NCI-H345 (cell line): ENCODE results near the gene UBAC2.

ENCODE experiments used
- DNase-seq: peaks from one replicate; lab custom pipeline; 2025; lab: John Stamatoyannopoulos, UW

UBAC2 gene

GRCh38 chr13:99271249-99271648, 70.6 kb downstream of the UBAC2 start:
- DNase-seq, result no peak

DNA sequence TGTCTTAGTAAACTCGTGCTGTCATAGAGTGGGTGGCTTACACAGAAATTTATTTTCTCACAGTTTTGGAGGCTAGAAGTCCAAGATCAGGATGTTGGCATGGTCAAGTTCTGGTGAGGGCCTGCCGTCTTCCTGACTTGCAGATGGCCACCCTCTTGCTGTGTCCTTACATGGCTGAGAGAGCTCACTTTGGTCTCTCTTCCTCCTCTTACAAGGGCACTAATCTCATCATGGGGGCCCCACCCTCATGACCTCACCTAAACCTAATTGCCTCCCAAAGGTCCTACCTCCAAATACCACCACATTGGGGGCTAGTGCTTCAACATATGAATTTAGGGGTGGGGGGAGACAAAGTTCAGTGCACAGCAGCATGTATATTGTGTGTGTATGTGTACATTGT, 71.8 kb downstream of the UBAC2 start:
- no peak for DNase-seq

DNA sequence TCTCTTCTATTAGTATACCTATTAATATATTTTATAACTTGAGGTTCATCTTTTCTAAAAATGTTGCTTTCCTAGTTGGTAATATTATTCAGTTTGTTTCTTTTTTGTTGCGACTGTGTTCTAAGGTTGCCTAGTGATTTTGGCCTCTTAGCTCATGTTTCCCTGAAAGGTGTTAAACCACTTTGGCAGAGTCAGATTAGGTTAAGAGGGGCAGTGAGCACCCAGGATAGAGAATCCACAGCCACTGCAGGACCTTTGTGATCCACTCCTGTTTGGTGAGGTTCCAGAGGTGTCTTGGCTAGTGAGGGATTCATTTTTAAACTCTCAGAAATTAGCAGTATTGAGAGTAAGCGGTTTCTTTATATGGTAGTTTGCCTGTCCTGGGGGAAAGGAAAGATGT, 72.5 kb downstream of the UBAC2 start:
- DNase-seq, result no peak

DNA sequence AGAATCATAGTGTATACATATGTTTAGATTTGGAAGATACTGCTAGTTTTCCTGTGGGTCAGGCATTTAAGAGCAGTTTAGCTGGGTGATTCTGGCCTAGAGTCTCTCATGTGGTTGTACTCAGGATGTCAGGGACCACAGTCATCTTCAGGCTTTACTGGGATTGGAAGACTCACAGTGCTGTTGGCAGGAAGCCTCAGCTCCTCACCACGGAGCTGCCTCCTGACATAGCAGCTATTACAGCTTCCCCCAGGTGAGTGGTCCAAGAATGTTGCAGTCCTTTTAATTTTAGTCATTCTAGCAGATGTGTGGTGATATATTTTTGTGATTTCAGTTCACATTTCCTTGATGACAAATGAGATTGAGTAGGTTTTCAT, 74.4 kb downstream of the UBAC2 start:
- DNase-seq, result no peak

GRCh38 chr13:99276706-99277105, 76.1 kb downstream of the UBAC2 start:
- no peak for DNase-seq

DNA sequence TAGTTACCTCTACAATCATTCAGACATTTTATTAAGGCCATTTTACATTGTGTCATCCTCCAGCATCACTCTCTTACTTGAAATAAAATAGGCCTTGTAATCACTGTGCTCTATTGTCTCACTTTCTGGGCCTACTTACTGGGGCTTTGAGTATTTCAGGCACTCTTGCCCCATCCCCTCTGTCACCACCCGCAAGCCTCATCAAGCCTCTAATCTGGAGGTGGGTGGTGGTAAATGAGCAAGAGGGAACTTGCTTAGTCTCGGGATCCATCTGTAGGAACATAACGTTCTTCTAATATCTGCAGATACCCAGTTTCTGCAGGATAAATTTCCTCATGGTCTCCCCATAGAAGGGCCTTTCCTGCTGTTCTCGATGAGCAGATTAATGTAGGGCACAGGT, 77.0 kb downstream of the UBAC2 start:
- DNase-seq, result no peak

- no peak for DNase-seq
Measured at GRCh38 chr13:99278200-99278599, 77.5 kb downstream of the UBAC2 start.

GRCh38 chr13:99278843-99279242, 78.2 kb downstream of the UBAC2 start:
- DNase-seq, result no peak

GRCh38 chr13:99279637-99280036, 79.0 kb downstream of the UBAC2 start:
- no peak for DNase-seq

DNA sequence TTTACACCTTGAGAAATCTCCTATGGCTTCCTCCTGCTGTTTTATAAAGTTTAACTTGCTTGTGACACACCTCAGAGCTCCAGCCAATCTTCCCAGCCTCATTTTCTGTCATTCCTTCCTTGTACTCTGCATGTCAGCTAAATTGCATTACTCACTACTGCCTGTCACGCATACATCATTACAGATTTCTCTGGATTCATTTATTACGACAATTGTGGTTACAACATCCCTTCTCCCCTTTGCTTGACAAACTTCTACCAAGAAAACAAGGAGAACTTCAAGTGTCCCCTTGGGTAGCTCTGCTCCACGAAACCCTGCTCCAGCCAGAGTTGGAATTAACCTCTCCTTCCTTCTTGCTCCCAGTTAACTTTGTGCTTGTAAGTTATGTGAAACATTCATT, 79.5 kb downstream of the UBAC2 start:
- DNase-seq, result no peak

DNA sequence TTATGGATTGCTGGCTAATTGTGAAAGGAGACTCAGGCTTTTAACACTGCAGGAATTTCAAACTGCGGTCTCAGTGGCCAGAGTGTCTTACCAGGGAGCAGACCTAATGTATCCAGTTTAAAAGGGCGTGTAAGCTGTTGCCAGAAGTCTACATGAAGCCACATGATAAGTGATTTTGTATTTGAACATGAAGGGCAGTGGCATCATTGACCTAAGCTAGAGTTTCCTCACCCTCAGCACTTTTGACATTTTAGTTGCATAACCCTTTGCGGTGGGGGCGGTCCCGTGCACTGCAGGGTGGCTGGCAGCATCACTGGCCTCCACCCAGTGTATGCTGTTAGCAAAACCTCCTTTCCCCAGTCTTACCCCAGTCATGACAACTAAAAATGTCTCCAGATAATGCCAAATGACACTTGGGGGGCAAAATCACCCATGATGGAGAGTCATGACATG, 81.2 kb downstream of the UBAC2 start:
- DNase-seq, result no peak

- no peak for DNase-seq
Measured at GRCh38 chr13:99282264-99283231, 81.9 kb downstream of the UBAC2 start.

DNA sequence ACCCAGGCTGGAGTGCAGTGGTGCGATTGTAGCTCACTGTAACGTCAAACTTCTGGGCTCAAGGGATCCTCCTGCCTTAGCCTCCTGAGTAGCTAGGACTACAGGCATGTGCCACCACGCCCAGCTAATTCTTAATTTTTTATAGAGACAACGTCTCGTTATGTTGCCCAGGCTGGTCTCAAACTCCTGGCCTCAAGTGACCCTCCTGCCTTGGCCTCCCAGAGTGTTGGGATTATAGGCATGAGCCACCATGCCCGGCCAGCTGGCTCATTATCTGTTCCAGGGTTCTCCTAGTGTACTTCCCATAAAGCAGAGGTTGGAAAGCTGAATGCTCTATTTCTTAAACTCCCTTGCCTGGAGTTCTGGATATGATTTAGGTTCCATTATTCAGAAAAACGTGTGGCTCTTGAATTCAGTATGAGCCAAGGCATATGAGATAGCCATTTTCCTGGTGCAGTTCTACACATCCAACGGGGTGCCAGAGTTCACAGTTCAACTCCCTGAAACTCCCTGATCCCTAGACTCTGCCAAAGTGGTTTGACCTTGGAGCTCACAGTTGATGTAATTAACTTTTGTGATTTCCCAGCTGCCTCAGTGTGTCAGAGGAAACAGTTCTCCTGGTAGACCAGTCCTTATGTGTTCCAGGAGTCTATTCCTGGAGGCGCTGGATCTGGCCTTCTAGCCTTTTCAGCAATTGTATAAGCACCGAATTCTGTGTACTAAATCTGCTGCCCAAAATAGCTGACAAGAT, 85.0 kb downstream of the UBAC2 start:
- no peak for DNase-seq

DNA sequence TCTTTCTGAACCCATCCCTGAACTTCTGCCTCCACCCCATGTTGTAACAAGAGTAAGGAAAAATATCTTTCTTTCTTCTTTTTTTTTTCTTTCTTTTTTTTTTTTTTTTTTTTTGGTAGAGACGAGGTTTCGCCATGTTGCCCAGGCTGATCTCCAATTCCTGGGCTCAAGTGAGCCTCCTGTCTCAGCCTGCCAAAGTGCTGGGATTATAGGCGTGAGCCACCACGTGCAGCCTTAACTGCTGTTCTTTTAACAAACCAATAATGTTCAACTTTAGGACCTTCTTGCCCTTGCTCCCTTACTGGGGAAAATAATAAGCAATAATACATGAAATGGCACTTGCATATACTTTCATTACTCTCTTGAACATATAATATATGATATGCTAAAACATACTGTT, 86.9 kb downstream of the UBAC2 start:
- no peak for DNase-seq

DNA sequence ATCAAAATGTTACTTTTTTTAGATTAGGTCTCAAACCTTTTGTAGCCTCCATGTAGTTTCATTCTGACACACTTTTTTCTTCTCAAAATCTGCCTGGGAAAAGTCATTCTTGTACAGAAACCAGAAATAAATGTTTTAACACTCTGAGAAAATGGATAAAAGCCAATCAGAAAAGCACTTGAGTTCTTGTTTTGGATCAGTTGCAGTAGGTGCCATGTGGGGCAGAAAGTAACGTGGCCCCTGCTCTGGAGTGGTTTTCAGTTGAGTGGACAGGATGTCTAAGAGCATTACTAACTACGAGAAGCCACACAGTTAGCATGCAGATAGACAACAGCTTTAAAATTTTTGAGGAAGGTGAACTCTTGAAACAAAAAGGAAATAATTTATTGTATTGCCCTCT, 87.4 kb downstream of the UBAC2 start:
- no peak for DNase-seq

- DNase-seq, result no peak
Measured at GRCh38 chr13:99289271-99289670, 88.6 kb downstream of the UBAC2 start.

GRCh38 chr13:99289674-99290337, 89.2 kb downstream of the UBAC2 start:
- DNase-seq, result no peak

GRCh38 chr13:99290894-99291293, 90.2 kb downstream of the UBAC2 start:
- DNase-seq, result no peak

- DNase-seq, result no peak
Measured at GRCh38 chr13:99293178-99293577, 92.5 kb downstream of the UBAC2 start.

GRCh38 chr13:99294198-99294597, 93.5 kb downstream of the UBAC2 start:
- no peak for DNase-seq

- no peak for DNase-seq
Measured at GRCh38 chr13:99294958-99295357, 94.3 kb downstream of the UBAC2 start.

- DNase-seq, result no peak
Measured at GRCh38 chr13:99295488-99296252, 95.0 kb downstream of the UBAC2 start.
